ENCODE data around the gene INO80.

Gene INO80

GRCh38 chr15:41060505-41060904 is 55.6 kb downstream of the INO80 start:
- Histone ChIP-seq H3K4me2 (ENCODE audit: low read length) (no peak overlapping the region), H4K20me1 (ENCODE audit: insufficient read depth, low read length) (no peaks in the 10 kb centered on the region), H3K9me3 (ENCODE audit: low read length) (peaks cover 8% of the 10 kb centered on the region; the same call in 1 of the 2 replicates), H2AFZ (ENCODE audit: low read length) (no peak overlapping the region), H3K27ac (ENCODE audit: low read depth, low read length, poor library complexity, severe bottlenecking) (no peak overlapping the region), H3F3A (ENCODE audit: insufficient read depth, low read length) (no peaks in the 10 kb centered on the region), H3K9ac (ENCODE audit: low read length) (no peak overlapping the region), H3K36me3 (ENCODE audit: insufficient read depth, low read length) (peaks cover 94% of the 10 kb centered on the region), H3K4me3 (ENCODE audit: low read depth, low read length, poor library complexity, severe bottlenecking) (no peak overlapping the region), H3K27me3 (ENCODE audit: insufficient read depth, low read length) (no peaks in the 10 kb centered on the region), H3K79me2 (ENCODE audit: insufficient read depth, low read length) (no peaks in the 10 kb centered on the region), H3K9me2 (ENCODE audit: low read depth, low read length) (no peaks in the 10 kb centered on the region), H3K4me1 (ENCODE audit: insufficient read depth, low read length, severe bottlenecking) (no peaks in the 10 kb centered on the region)
- TF ChIP-seq EZH2 (IDR thresholded peaks at IDR 0.05; ENCODE audit: borderline replicate concordance, low read length) (no peak), CTCF (IDR thresholded peaks at IDR 0.05; ENCODE audit: low read length) (no peak)

GRCh38 chr15:41056810-41057209 is 59.3 kb downstream of the INO80 start:
- Histone ChIP-seq H3K4me2 (ENCODE audit: low read length) (no peak overlapping the region), H3K9me3 (ENCODE audit: low read length) (peaks cover 2% of the 10 kb centered on the region; the same call in 1 of the 2 replicates), H3F3A (ENCODE audit: insufficient read depth, low read length) (no peaks in the 10 kb centered on the region; the same call in 1 of the 2 replicates), H2AFZ (ENCODE audit: low read length) (no peak overlapping the region), H3K4me1 (ENCODE audit: insufficient read depth, low read length, severe bottlenecking) (no peaks in the 10 kb centered on the region), H3K4me3 (ENCODE audit: low read depth, low read length, poor library complexity, severe bottlenecking) (no peak overlapping the region), H3K9ac (ENCODE audit: low read length) (no peak overlapping the region), H3K9me2 (ENCODE audit: low read depth, low read length) (no peaks in the 10 kb centered on the region), H3K36me3 (ENCODE audit: insufficient read depth, low read length) (peaks cover 96% of the 10 kb centered on the region), H3K27me3 (ENCODE audit: insufficient read depth, low read length) (no peaks in the 10 kb centered on the region), H4K20me1 (ENCODE audit: insufficient read depth, low read length) (no peaks in the 10 kb centered on the region), H3K27ac (ENCODE audit: low read depth, low read length, poor library complexity, severe bottlenecking) (no peak overlapping the region), H3K79me2 (ENCODE audit: insufficient read depth, low read length) (no peaks in the 10 kb centered on the region)
- TF ChIP-seq CTCF (IDR thresholded peaks at IDR 0.05; ENCODE audit: low read length) = no peak

- no peaks in the 10 kb centered on the region for H3K9me3 ChIP-seq (ENCODE audit: low read length)
- H3K27ac ChIP-seq (ENCODE audit: low read depth, low read length, poor library complexity, severe bottlenecking) = no peak overlapping the region
- H3K9ac ChIP-seq (ENCODE audit: low read length) = no peak overlapping the region
- H4K20me1 ChIP-seq (ENCODE audit: insufficient read depth, low read length) = no peaks in the 10 kb centered on the region
- H3K9me2 ChIP-seq (ENCODE audit: low read depth, low read length) = no peaks in the 10 kb centered on the region
- no peak overlapping the region for H2AFZ ChIP-seq (ENCODE audit: low read length)
- peaks cover 92% of the 10 kb centered on the region for H3K36me3 ChIP-seq (ENCODE audit: insufficient read depth, low read length)
- no peaks in the 10 kb centered on the region for H3K79me2 ChIP-seq (ENCODE audit: insufficient read depth, low read length)
- TF ChIP-seq EZH2 (IDR thresholded peaks at IDR 0.05; ENCODE audit: borderline replicate concordance, low read length) (no peak), CTCF (IDR thresholded peaks at IDR 0.05; ENCODE audit: low read length) (no peak)
- H3K27me3 ChIP-seq (ENCODE audit: insufficient read depth, low read length) = no peaks in the 10 kb centered on the region
- H3K4me3 ChIP-seq (ENCODE audit: low read depth, low read length, poor library complexity, severe bottlenecking) = no peak overlapping the region
- no peaks in the 10 kb centered on the region; the same call in 1 of the 2 replicates for H3F3A ChIP-seq (ENCODE audit: insufficient read depth, low read length)
- H3K4me1 ChIP-seq (ENCODE audit: insufficient read depth, low read length, severe bottlenecking) = no peaks in the 10 kb centered on the region
- no peak overlapping the region for H3K4me2 ChIP-seq (ENCODE audit: low read length)
These were observed 60.4 kb downstream of the INO80 start for GRCh38 chr15:41055706-41056105.

All from OCI-LY1 (cell line).